Measurements from ENCODE around the gene COL6A6. TPM values are rescaled to one million over a fixed set of nuclear protein-coding genes. Genes with fewer than 3 reads are reported as not detected.
"Not testable (repeated sequence)": the region's sequence is repeated elsewhere in the genome, so short reads cannot be mapped to it uniquely, and the experiment has no call there.

The COL6A6 gene
- total RNA-seq, 2 experiments from 2014 or later, result not detected

DNA sequence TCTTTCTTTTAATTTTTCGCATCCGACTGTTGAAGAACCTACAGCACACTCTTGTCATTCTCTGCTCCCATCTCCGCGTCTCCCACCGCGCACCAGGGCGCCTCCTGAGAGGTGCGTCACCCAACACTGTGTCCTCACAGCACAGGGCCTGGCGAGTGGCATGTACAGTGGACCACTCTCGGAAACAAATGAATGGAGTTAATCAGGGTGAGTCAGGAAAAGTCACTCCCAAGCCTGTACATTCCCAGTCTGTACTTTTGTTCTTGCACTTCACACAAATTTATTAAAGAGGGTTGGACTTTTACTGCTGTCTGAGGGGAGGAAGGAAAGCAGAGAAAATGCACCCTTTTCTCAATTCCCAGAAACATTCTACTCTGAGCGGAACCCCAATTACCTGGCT lies 625 bp downstream of the COL6A6 start:
- H3K4me1 Mint-ChIP-seq, result no peaks in the 10 kb centered on the region
- DNase-seq, result no peak
- no peak overlapping the region for H3K4me3 Mint-ChIP-seq
- H3K27me3 Mint-ChIP-seq, result peaks cover 48% of the 10 kb centered on the region
- H3K27ac Mint-ChIP-seq, result no peak overlapping the region
- H3K36me3 Mint-ChIP-seq, result no peaks in the 10 kb centered on the region
- no peaks in the 10 kb centered on the region for H3K9me3 Mint-ChIP-seq

DNA sequence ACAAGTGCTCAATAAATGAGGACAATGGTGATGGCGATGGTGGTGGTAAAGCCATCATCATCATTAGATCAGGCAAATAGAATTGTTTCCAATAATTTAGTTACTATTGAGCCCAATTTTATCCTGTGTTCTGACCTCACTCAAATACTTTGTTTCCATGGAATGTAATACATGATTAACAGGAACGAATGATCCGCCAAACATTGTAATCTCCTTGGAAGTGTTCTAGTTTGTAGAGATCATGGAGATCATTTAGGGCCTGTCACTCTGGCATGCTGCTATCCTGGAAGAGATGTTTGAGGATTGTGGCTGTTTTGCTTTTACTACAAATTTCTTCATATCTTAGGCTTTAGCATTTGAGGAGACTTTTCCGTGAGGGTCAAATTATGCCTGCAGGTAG lies 2.8 kb downstream of the COL6A6 start:
- DNase-seq, result no peak
- Mint-ChIP-seq H3K9me3 (no peaks in the 10 kb centered on the region), H3K36me3 (no peaks in the 10 kb centered on the region), H3K4me3 (no peak overlapping the region), H3K27me3 (peaks cover 56% of the 10 kb centered on the region), H3K27ac (no peak overlapping the region), H3K4me1 (no peaks in the 10 kb centered on the region)

- no peak for DNase-seq
- H3K4me3 Mint-ChIP-seq, result no peak overlapping the region
- H3K4me1 Mint-ChIP-seq, result no peaks in the 10 kb centered on the region
- H3K27ac Mint-ChIP-seq, result no peak overlapping the region
- no peaks in the 10 kb centered on the region for H3K9me3 Mint-ChIP-seq
- no peaks in the 10 kb centered on the region for H3K36me3 Mint-ChIP-seq
- peaks cover 39% of the 10 kb centered on the region for H3K27me3 Mint-ChIP-seq
Measured at GRCh38 chr3:130522399-130522798, 5.4 kb downstream of the COL6A6 start.

- H3K27ac Mint-ChIP-seq, result no peak overlapping the region
- peaks cover 20% of the 10 kb centered on the region for H3K27me3 Mint-ChIP-seq
- no peaks in the 10 kb centered on the region for H3K9me3 Mint-ChIP-seq
- peaks cover 10% of the 10 kb centered on the region for H3K4me1 Mint-ChIP-seq
- H3K36me3 Mint-ChIP-seq, result no peaks in the 10 kb centered on the region
- DNase-seq, result no peak
- no peak overlapping the region for H3K4me3 Mint-ChIP-seq
Measured at GRCh38 chr3:130527426-130527825, 10.4 kb downstream of the COL6A6 start.

DNA sequence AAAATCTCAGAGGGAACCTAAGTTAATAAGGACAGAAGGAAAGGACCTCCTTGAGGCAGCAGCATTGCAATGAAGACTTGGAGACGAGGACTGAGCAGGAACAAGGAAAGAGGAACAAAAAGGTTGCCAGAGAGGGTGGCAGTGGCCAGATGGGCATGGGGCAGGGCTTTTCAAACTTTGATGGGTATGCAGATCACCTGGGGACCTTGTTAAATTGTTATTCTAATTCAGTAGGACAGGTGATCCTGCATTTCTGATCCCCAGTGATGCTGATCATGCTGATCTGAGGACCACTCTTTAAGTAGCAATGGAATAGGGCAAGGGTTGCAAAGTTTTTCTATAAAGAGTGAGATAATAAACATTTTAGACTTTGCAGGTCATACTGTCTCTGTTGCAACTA lies 11.1 kb downstream of the COL6A6 start:
- Mint-ChIP-seq H3K27me3 (peaks cover 14% of the 10 kb centered on the region), H3K4me3 (no peak overlapping the region), H3K27ac (no peak overlapping the region), H3K4me1 (peaks cover 10% of the 10 kb centered on the region), H3K9me3 (no peaks in the 10 kb centered on the region), H3K36me3 (no peaks in the 10 kb centered on the region)
- DNase-seq, result no peak

- Mint-ChIP-seq H3K4me3 (no peak overlapping the region), H3K4me1 (peaks cover 10% of the 10 kb centered on the region), H3K27me3 (peaks cover 5% of the 10 kb centered on the region), H3K27ac (peak overlapping the region; percentile 50), H3K36me3 (no peaks in the 10 kb centered on the region), H3K9me3 (no peaks in the 10 kb centered on the region)
- DNase-seq, result no peak
Measured at GRCh38 chr3:130529486-130530215, 12.7 kb downstream of the COL6A6 start.

DNA sequence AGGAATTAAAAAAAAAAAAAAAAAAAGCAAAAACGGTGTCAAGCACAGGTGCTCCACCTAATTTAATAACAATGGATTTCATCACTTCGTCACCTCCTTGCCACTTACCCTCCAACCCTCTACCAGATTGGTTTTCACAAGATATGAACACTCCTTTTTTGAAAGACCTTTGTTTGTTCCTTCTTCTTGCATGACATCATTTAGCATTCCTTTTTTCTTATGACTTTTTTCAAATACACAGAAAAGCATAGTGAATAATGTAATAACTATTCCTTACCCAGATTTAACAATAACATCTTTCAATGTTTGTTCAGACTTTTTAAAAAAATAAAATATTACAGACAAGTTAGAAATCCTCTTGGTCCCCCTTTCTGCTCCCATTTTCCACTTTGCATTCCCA lies 16.3 kb downstream of the COL6A6 start:
- H3K4me3 Mint-ChIP-seq, result no peak overlapping the region
- H3K27me3 Mint-ChIP-seq, result peaks cover 4% of the 10 kb centered on the region
- no peak overlapping the region for H3K27ac Mint-ChIP-seq
- H3K36me3 Mint-ChIP-seq, result no peaks in the 10 kb centered on the region
- peaks cover 10% of the 10 kb centered on the region for H3K4me1 Mint-ChIP-seq
- H3K9me3 Mint-ChIP-seq, result no peaks in the 10 kb centered on the region
- DNase-seq, result no peak

- Mint-ChIP-seq H3K27ac (no peak overlapping the region), H3K27me3 (peaks cover 7% of the 10 kb centered on the region), H3K4me3 (no peak overlapping the region), H3K9me3 (no peaks in the 10 kb centered on the region), H3K4me1 (no peaks in the 10 kb centered on the region), H3K36me3 (no peaks in the 10 kb centered on the region)
- DNase-seq, result no peak
Measured at GRCh38 chr3:130537673-130538304, 20.8 kb downstream of the COL6A6 start.

- H3K27ac Mint-ChIP-seq, result no peak overlapping the region
- peaks cover 12% of the 10 kb centered on the region for H3K27me3 Mint-ChIP-seq
- peak; percentile 24 for DNase-seq
- H3K4me3 Mint-ChIP-seq, result no peak overlapping the region
- H3K9me3 Mint-ChIP-seq, result no peaks in the 10 kb centered on the region
- no peaks in the 10 kb centered on the region for H3K36me3 Mint-ChIP-seq
- H3K4me1 Mint-ChIP-seq, result no peaks in the 10 kb centered on the region
Measured at GRCh38 chr3:130539005-130539404, 22.0 kb downstream of the COL6A6 start.

- Mint-ChIP-seq H3K9me3 (no peaks in the 10 kb centered on the region), H3K36me3 (no peaks in the 10 kb centered on the region), H3K4me3 (no peak overlapping the region), H3K27me3 (peaks cover 23% of the 10 kb centered on the region), H3K27ac (no peak overlapping the region), H3K4me1 (no peaks in the 10 kb centered on the region)
- no peak for DNase-seq
Measured at GRCh38 chr3:130543322-130543721, 26.3 kb downstream of the COL6A6 start.

DNA sequence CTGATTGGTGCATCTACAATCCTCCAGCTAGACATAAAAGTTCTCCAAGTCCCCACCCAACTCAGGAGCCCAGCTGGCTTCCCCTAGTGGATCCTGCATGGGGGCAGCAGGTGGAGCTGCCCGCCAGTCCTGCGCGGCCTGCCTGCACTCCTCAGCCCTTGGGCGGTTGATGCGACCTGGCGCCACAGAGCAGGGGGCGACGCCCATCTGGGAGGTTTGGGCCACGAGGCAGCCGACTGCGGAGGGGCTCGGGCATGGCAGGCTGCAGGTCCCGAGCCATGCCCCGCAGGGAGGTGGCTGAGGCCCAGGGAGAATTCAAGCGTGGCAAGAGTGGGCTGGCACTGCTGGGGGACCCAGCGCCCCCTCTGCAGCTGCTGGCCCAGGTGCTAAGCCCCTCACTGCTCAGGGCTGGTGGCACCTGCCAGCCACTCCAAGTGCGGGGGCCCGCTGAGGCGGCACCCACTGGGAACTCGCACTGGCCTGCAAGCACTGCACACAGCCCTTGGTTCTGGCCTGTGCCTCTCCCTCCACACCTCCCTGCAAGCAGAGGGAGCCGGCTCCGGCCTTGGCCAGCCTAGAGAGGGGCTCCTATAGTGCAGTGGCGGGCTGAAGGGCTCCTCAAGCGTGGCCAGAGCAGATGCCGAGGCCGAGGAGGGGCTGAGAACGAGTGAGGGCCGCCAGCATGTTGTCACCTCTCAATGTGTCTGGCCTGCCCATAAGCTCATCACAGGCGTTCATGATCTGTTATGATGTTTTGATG lies 30.1 kb downstream of the COL6A6 start:
- Mint-ChIP-seq H3K4me1 (no peaks in the 10 kb centered on the region), H3K9me3 (no peaks in the 10 kb centered on the region)

GRCh38 chr3:130547680-130548065 lies 30.7 kb downstream of the COL6A6 start:
- H3K9me3 Mint-ChIP-seq, H3K4me1 Mint-ChIP-seq, H3K4me3 Mint-ChIP-seq, H3K36me3 Mint-ChIP-seq, H3K27ac Mint-ChIP-seq, DNase-seq: not testable (repeated sequence)
- H3K27me3 Mint-ChIP-seq, result peaks cover 24% of the 10 kb centered on the region

More for the DNA sequence above, 30.1 kb downstream of the COL6A6 start:
- H3K27me3 Mint-ChIP-seq, result peaks cover 24% of the 10 kb centered on the region
- H3K27ac Mint-ChIP-seq, result no peak overlapping the region
- H3K36me3 Mint-ChIP-seq, result no peaks in the 10 kb centered on the region
- H3K4me3 Mint-ChIP-seq, result no peak overlapping the region
- no peak for DNase-seq

DNA sequence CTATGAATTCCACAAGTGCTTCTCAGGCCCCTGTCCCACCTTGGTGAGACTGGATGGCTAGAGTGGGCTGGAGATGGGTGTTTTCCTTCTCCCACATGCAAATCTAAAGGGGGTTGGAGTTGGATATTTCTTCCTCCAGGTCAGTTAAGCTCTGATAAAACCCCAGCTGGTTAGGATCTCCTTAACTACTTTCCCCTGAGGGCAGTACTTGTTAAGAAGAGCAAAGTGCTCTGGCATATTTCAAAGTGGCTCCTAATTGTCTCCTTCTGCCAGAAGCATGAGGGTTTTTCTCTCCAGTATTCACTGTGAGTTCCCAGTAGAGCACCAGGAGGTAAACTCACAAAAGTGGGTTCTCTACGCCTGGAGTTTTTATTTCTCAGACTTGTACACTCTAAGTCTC lies 31.4 kb downstream of the COL6A6 start:
- no peak for DNase-seq
- H3K9me3 Mint-ChIP-seq, result no peaks in the 10 kb centered on the region
- H3K4me1 Mint-ChIP-seq, result no peaks in the 10 kb centered on the region
- no peak overlapping the region for H3K4me3 Mint-ChIP-seq
- H3K27me3 Mint-ChIP-seq, result peaks cover 22% of the 10 kb centered on the region
- no peak overlapping the region for H3K27ac Mint-ChIP-seq
- no peaks in the 10 kb centered on the region for H3K36me3 Mint-ChIP-seq

DNA sequence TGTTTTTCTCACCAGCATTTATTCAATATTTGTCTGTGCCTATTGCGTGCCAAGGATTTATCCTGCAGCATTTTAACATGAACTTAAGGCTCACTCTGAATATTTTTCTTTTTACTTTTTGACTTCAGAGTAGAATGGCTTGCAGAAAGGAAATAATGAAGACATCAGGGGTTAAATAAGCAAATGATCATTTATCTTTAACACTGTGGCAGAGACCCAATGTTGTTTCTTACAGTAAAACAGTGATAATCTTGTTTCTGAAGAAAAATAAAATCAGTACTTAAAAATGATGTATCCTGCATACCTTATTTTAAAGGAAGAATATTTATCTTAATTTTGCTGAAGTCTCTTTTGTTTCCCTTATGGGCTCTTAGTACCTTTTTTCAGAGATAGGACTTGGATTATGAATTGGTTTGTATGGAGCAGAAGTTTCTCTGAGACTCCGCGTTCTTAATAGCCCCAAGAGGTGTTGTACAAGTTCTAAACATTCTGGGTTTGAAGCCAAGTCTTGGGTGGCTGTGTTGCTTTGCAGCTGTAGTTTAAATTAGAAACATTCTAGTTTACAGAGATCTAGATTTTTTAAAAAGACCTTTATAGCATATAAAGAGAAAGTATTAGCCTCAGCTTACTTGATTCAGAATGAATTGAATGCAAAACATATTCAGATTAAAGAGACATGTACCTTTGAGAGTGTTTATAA lies 40.5 kb downstream of the COL6A6 start:
- DNase-seq, result no peak
- H3K36me3 Mint-ChIP-seq, result no peaks in the 10 kb centered on the region
- H3K9me3 Mint-ChIP-seq, result no peaks in the 10 kb centered on the region
- no peak overlapping the region for H3K27ac Mint-ChIP-seq
- H3K4me1 Mint-ChIP-seq, result no peaks in the 10 kb centered on the region
- H3K4me3 Mint-ChIP-seq, result no peak overlapping the region
- H3K27me3 Mint-ChIP-seq, result peaks cover 5% of the 10 kb centered on the region

GRCh38 chr3:130558366-130558765 lies 41.4 kb downstream of the COL6A6 start:
- Mint-ChIP-seq H3K4me1 (no peaks in the 10 kb centered on the region), H3K27ac (no peak overlapping the region), H3K4me3 (no peak overlapping the region), H3K9me3 (no peaks in the 10 kb centered on the region), H3K36me3 (no peaks in the 10 kb centered on the region), H3K27me3 (peaks cover 5% of the 10 kb centered on the region)
- DNase-seq, result no peak

All from activated naive CD8-positive, alpha-beta T cell treated with anti-CD3 and anti-CD28 coated beads for 36 hours (primary cell).